OCI-M2 (cell line): Measurements from ENCODE around the gene ABHD17A.
"Not testable (repeated sequence)": the region's sequence is repeated elsewhere in the genome, so short reads cannot be mapped to it uniquely, and the experiment has no call there.

Source experiments
- DNase-seq: peaks from one replicate; lab custom pipeline; 2025; ENCODE audit not compliant: unreplicated experiment; lab: John Stamatoyannopoulos, UW

ABHD17A gene

DNA sequence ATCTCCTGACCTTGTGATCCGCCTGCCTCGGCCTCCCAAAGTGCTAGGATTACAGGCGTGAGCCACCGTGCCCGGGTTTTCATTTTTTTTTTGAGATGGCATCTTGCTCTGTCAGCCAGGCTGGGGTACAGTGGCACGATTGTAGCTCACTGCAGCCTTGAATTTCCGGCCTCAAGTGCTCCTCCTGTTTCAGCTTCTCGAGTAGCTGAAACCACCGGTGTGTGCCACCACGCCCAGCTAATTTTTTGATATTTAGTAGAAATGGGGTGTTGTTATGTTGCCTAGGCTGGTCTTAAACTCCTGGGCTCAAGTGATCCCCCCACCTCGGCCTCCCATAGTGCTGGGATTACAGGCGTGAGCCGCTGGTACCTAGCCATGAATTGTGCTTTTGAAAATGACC, 25.8 kb upstream of the ABHD17A start:
- DNase-seq, result no peak

DNA sequence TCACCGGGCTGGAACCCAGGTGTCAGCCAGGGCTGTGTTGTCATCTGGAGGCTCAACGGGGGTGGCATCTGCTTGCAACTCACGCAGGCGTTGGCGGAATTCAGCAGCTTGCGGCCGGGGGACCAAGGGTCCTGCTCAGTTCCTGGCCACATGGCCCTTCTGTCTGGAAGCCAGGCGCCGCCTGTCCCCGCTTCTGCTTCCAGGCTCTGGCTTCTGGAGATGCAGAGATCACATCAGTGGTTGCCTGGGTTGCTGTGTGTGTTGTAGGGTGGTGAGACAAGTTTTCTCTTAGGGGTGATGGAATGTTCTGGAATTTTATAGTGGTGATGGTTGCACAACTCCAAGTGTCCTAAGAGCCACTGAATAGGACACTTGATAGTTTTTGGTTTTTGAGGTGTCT, 24.9 kb upstream of the ABHD17A start:
- no peak for DNase-seq

DNA sequence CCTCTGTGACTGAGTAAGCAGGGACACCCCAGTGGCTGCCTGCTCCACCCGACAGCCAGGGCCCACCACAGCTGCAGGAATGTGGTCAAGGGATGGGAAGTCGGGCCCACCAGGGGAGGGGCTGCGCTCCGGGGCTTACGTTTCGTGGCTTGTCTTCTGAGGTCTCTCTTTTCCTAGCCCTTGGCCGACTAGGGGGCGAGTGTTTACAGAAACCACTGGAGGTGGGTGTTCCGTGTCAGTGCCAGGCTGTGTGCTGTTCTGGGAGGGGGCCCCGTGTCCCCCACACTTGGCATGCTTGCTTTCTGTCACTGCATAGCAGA, 24.4 kb upstream of the ABHD17A start:
- no peak for DNase-seq

DNA sequence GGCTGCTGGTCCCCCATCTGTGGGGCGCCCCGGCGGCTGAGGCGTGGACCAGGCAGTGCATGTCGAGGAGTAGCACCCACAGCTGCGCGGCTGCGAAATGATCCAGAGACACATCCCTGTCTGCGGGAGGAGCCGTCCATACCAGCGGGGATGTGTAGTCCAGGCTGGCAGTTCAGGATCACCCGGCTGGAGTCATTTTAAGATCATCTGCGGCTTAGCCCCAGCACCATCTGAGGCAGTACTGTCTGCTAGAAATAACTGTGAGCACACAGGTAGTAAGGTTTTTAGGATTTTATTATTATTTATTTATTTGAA, 23.0 kb upstream of the ABHD17A start:
- DNase-seq, result no peak

DNA sequence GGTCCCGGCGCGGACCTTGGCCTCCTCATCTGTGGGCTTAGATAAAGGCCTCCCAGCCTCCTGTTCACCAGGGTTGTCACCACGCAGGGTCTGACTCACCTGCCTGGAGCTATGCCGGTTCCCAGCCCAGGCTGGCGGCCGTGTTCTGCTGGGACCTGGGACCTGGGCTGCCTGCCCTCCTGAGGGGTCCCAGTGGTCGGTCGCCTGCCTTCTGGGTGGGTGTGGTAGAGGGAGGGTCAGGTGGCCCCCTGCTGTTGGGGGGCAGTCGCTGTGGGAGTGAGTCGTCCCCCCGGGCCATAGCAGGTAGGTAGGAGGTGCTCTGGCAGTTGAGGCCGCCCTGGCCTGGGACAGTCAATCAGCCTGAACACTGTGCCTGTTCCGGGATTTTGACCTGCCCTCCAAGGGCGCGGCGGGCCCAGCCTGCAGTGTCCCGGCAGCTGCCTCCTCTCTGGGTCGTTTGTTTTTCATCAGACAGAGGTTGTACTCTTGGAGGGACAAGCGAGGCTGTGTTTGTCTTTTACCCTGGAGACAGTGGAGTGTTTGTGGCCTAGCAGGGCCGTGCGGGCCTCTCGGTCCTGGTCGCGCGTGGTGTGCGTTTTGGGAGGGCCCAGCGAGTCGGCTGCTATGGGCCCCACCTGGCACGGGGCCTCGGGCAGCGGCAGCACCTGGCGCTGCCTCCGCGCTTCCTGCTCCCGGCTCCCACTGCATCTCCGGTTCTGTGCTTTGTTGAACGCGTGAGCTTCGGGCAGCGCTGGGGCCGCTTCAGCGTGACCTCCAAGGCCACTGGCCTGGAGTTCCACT, 22.5 kb upstream of the ABHD17A start:
- no peak for DNase-seq

DNA sequence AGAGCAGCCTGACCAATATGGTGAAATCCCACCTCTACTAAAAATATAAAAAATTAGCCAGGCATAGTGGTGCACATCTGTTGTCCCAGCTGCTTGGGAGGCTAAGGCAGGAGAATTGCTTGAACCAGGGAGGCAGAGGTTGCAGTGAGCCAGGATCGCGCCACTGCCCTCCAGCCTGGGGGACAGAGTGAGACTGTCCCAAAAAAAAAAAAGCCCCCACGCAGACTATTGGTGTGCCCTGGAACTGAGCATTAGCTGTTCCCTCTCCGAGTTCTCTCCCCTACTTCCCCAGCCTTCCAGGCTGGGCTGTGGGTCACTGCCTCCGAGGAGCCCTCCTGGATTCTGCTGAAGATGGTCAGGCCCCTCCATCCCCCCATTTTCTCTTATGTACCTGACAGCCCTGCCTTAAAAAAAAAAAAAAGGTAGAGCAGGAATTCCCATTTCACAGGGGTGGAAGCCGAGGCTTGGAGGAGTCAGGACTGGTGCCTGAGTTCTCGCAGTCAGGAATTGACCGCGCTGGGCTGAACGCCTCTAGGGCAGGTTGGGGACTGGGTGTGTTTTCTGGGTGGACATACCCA, 21.8 kb upstream of the ABHD17A start:
- DNase-seq, result no peak

DNA sequence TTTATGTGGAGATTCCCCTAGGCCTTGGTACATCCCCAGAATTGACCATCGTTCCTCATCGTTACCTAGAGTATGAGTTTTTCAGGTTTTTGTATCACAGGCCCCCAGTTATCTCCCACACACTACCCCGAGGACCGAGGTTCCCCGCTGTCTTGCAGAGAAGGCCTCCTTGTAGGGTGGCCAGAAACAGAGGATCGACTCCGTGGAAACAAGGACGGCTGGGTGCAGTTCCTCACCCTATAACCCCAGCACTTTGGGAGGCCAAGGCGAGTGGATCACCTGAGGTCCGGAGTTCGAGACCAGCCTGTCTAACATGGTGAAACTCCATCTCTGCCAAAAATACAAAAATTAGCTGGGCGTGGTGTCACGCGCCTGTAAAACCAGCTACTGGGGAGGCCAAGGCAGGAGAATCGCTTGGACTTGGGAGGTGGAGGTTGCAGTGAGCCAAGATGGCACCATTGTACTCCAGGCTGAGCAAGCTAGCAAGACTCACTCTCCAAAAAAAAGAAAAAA, 20.6 kb upstream of the ABHD17A start:
- DNase-seq, result no peak

DNA sequence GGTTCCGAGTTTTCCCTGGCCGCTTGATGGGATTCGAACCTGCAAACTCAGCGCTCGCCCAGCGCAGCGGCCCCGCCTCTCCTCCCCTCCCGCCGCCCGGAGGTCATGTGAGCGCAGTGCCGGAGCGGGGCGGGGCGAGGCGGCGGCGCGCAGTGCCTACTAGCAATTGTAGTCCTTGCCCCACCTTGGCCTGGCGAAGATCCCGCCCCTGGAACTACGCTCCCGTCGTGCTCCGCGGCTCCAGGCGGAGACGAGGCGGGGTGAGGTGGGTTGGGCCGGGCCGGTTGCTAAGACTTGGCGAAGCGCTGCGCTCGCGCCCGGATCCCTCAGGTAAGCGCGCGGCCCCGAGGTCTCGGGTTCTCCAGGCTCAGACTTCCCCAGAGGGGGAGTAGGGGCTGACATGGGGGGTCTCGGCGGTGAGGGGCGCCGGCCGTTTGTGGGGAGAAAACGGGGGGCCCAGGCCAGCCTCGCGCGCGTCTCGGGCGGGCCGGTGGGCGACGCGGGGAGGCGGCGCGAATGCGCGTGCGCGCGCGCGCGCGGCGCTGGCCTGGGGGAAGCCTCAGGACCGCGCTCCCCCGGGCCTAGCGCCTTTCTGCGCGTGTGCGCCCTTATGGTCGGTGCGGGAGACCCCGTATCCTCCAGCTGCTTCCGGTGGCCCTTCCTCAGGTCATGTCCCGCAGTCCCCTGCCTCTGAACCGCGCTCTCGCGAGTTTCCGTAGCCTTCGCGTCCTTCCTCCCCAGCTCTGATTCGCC, 20.0 kb upstream of the ABHD17A start, which contains the start of the genes ADAT3 and SCAMP4:
Gene ADAT3, plus strand, starts transcription at position 290 of the 753 bp plus-strand sequence. CDS start 6,649 bp downstream, outside the sequence.
Gene SCAMP4, plus strand, starts transcription at position 290 of the 753 bp plus-strand sequence. CDS start 9,621 bp downstream, outside the sequence.
- peak; percentile 58 for DNase-seq

DNA sequence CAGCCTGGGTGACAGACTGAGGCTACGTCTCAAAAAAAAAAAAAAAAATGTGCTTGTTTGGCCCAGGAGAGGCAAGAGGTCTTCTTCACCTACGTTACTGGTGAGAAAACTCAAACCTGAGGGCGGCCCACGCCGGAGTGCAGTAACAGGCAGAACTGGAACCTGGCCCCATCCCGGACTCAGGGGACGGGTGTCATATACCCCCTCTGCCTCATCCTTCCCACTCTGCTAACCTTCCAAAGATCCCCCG, 19.5 kb upstream of the ABHD17A start:
- DNase-seq, result no peak

DNA sequence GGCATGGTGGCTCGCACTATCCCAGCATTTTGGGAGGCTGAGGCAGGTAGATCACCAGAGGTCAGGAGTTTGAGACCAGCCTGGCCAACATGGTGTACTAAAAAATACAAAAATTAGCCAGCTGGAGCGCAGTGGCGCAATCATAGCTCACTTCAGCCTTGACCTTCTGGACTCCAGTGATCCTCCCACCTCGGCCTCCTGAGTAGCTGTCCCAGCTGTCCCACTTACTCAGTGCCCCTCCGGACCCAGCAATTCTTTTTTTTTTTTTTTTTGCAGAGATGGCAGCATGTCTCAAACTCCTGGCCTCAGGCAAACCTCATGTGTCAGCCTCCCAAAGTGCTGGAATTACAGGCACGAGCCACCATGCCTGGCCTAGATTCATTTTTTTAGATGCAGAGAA, 17.6 kb upstream of the ABHD17A start:
- DNase-seq, result no peak

DNA sequence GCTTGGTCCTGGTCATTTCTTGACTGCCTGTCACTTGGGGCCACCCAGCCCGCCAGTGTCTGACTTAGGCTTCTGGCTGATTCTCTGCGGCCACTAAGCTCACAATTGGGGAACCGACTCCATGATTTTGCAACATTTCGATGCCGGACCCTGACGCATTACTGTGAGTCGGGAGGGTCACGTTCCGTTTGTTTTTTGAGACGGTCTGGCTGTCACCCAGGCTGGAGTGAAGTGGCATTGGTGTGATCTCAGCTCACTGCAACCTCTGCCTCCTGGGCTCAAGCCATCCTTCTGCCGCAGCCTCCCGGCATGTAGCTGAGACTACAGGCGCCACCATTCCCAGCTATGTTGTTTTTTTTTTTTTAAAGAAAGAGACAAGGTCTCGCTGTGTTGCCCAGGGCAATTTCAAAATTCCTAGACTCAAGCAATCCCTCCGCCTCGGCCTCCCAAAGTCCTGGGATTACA, 16.7 kb upstream of the ABHD17A start:
- DNase-seq, result no peak

DNA sequence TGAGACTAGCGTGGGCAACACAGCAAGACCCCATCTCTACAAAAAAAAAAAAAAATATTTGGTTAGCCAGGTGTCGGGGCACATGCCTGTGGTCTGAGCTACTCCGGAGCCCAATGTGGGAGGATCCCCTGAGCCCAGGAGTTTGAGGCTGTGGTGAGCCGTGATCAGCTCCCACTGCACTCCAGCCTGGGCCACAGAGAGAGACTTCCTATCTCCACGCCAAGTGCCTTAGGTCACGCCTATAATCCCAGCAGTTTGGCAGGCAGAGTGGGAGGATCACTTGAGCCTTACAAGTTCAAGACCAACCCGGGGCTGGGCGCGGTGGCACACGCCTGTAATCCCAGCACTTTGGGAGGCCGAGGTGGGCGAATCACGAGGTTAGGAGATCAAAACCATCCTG, 11.2 kb upstream of the ABHD17A start:
- DNase-seq, result no peak

DNA sequence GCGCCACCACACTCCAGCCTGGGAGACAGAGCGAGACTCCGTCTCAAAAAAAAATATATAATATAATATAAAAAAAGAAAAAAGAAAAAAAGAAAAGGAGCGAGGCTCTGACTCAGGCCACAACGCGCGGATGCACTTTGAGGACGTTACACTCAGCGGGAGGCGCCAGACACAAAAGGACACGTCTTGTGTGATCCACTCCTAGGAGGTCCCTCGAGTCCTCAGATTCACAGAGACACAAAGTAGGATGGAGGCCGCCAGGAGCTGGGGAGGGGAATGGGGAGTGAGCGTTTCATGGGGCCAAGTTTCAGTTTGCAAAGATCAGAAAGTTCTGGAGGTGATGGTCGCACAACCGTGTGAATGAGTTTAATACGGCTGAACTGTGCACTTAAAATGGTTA, 8.5 kb upstream of the ABHD17A start:
- DNase-seq, result no peak

DNA sequence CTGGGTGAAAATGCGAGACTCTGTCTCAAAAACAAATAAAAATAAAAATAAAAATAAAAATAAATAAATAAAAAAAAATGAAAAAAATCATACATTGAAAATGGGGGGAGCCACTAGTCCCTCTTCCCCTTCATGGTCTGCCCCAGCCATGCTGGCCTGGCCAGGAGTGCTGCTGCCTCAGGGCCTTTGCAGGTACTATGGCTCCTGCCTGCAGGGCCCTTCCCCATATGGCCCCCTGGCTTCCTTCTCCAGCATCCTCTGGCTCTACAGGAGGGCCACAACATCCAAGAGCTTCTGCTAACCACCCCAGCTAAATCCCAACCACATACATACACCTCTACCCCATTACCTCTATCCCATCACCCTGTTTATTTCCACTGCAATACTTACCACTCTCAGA, 4.6 kb upstream of the ABHD17A start:
- no peak for DNase-seq

DNA sequence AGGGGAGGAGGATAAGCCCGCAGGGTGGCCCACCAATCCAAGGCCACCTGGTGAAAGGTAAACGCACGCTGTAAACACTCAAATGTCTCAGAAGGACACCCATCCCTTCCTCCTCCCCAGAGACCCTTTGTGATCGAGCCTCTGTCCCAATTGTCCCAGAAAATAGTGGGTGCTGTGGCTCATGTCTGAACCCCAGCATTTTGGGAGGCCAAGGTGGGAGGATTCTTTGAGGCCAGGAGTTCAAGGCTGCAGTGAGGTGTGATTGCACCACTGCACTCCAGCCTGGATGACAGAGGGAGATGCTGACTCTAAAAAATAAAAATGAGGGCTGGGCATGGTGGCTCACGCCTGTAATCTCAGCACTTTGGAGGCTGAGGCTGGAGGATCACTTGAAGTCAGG, 3.1 kb upstream of the ABHD17A start:
- no peak for DNase-seq

DNA sequence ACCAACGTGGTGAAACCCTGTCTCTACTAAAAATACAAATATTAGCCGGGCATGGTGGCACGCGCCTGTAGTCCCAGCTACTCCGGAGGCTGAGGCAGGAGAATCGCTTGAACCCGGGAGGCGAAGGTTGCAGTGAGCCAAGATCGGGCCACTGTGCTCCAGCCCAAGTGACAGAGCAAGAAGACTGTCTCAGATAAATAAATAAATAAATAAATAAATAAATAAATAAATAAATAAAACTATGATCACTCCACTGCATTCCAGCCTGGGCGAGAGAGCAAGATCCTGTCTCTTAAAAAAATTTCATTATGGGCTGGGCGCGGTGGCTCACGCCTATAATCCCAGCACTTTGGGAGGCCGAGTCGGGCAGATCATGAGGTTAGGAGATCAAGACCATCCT, 1.1 kb upstream of the ABHD17A start:
- not testable (repeated sequence) for DNase-seq

DNA sequence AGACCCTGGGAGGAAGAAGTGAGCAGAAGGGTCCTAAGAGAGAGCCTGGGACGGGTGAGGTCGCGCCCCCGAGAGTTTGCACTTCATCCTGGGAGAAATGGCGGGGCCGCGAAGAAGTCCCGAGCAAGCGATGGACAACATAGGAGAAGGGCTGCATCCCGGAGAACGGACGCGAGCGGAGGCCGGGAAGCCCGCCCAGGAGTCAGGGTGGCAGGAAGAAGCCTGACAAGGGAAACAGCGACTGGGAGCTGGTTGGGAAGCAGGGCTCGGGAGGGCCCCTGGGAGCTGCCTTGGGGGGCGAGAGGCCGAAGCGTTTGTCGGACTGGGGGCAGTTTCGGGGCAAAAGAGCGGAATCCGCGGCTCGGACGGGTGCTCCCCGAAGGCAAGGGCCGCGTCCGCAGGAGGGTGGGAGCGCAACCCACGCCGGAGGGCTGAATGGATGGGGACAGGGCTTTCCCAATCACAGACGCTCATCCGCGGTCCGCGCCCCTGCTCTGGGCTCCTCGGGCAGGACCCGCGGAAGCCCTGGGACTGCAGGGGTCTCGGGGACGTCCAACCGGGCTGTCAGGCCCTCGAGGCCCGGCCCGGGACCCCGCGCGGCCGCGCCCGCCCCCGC, 469 bp downstream of the ABHD17A start:
- no peak for DNase-seq

DNA sequence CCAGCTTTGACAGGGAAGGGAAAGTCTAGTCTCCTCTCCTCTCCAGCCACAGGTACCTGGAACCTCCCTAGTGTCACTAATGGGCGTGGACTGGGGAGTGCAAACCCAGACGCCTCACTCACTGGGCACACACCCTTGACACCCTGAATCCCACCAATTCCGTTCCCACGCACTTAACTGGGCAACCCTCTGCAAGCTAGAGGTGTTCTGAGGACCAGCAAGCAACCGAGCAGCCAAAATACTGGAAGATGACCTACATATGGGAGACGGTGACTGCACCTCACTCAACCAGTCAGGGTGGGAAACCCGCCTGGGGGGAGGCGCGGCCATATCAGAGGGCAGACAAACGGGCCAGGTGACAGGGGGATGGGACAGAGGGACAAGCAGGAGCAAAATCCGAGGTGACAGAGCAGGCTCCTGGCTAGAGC, 991 bp downstream of the ABHD17A start:
- DNase-seq, result no peak

DNA sequence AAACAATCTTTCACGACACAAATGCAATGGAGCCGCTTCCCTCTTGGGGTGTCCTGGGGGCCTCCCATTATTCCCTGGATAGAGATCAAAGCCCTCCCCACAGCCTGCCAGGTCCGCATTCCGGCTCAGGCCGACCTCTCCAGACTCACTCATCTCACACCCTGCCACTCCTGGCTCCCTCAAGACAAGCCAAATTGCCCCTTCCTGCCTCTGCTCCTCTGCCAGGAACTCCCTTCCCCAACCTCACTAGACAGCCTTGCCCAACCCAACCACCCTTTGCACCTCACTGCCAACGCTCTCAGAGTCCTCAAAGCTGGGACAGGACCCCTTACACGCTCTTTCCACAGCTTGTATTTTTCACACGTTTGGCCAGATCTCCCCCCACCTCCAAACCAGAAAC, 1.5 kb downstream of the ABHD17A start:
- no peak for DNase-seq

DNA sequence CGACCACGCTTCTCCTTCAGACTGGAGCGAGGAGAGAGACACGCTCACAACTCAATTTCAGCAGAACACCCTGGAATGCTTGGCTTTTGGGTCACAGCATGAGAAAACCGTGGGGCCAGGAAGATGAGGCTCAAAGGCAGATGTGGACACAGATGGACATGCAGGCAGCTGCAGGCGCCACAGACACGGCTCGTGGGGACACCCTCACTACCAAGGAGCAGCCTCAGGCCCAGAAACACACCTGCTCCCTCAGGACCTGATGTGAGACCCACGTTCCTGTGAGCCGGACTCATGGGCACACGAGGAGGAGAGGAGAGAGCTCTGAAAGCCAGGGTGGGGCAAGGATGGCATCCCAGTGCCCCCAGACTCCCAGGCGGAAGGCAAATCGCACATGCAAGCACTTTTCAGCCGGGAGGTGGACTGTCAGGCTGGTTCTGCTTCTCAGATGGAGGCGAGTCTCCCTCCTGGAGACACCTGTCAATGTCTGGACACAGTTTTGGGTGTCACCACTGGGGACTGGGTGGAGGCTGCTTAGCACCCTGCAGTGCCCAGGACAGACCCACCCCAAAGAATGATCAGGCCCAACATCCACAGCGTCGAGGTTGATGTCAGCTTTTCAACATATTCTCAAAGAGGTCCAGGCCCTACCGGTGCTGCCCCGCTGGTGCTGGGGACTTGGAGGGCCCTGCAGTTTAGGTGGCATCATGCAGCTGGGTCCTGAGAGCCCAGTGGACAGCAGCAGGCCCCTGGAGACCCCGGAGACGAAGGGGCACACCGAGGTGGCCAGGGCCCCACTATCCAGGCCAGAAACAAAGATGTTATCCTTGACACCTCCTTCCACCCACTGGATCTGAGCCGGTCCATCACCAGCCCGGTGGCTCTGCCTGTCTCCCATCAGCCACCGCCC, 2.3 kb downstream of the ABHD17A start:
- DNase-seq, result no peak
